HCT116 (cell line): Measurements from ENCODE around the gene ANO4.

ENCODE experiments used
- CEBPB ChIP-seq: IDR thresholded peaks from 2 replicates; pipeline ENCODE4 v1.6.1; 2012; ENCODE audit warnings: low read depth
- EZH2 ChIP-seq: fragments of 200-600 bp; sonication (generic); IDR thresholded peaks from 2 replicates; pipeline ENCODE4 v1.6.1; 2017; ENCODE audit warnings: antibody characterized with exemption, mixed run types
- JUND ChIP-seq: IDR thresholded peaks from 2 replicates; pipeline ENCODE4 v1.6.1; 2012
- POLR2A ChIP-seq: IDR thresholded peaks from 2 replicates; pipeline ENCODE4 v1.7.0; 2011; ENCODE audit warnings: borderline replicate concordance; ENCODE audit not compliant: insufficient read depth, insufficient read length; ENCODE audit errors: extremely low read depth
- POLR2AphosphoS5 ChIP-seq: IDR thresholded peaks from 2 replicates; pipeline ENCODE4 v1.6.1; 2011; ENCODE audit warnings: mild to moderate bottlenecking, low read depth, low read length, moderate library complexity
- RAD21 ChIP-seq: IDR thresholded peaks from 2 replicates; pipeline ENCODE4 v1.6.1; 2012; ENCODE audit warnings: low read depth, mild to moderate bottlenecking
- SIN3A ChIP-seq: IDR thresholded peaks from 2 replicates; pipeline ENCODE4 v1.6.1; 2012; ENCODE audit warnings: low read depth
- ZNF274 ChIP-seq: fragments of 200-500 bp; sonication (Bioruptor generic); IDR thresholded peaks from 2 replicates; pipeline ENCODE4 v1.6.1; 2014; ENCODE audit warnings: mild to moderate bottlenecking, low read depth, low read length, inconsistent platforms
- TF ChIP-seq, protein P1 (sequence below): IDR thresholded peaks from 2 replicates; pipeline ENCODE4 v1.6.1; 2011; ENCODE audit warnings: mild to moderate bottlenecking, low read length, moderate library complexity; ENCODE audit not compliant: insufficient replicate concordance; ENCODE audit errors: extremely low read depth
- TF ChIP-seq, protein P2 (sequence below), 3 experiments: fragments of 200-600 bp in 1 of 3; sonication (generic) in 1 of 3; IDR thresholded peaks in 2 of 3; conservative IDR thresholded peaks in 1 of 3; 2 replicates each; pipeline ENCODE4 v1.5.1; 2012 to 2017; ENCODE audit warnings: low read depth in 2 of 3, low read length in 2 of 3, antibody characterized with exemption in 1 of 3, borderline replicate concordance in 1 of 3, control low read depth in 1 of 3, mild to moderate bottlenecking in 1 of 3, mixed read lengths in 1 of 3, mixed run types in 1 of 3, moderate library complexity in 1 of 3; ENCODE audit not compliant: insufficient read depth in 1 of 3
- TF ChIP-seq, protein P3 (sequence below): IDR thresholded peaks from 2 replicates; pipeline ENCODE4 v1.6.1; 2012
- TF ChIP-seq, protein P4 (sequence below): IDR thresholded peaks from 2 replicates; pipeline ENCODE4 v1.6.1; 2012; ENCODE audit warnings: low read depth

DNA sequence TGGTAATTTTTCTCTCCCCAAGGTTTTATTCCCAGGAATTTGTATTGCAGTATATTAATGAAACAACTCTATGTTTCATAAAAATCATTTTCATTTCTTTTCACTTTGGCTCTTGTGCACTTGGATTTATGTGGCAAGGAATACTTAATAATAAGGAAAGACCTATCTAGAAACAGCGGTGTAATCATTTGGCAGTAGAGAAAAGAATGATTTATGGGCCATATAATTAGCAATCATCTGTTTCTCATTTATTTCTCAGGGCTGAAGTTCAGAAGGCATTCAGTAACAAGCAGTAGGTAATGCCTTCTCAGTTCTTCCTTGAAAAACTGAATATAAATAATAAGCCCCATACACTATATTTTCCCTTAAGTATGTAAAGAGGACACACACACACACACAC, 172.6 kb downstream of the ANO4 start:
- TF ChIP-seq POLR2A (no peak), RAD21 (no peak), ZNF274 (no peak), POLR2AphosphoS5 (no peak), EZH2 (no peak), SIN3A (no peak), JUND (no peak), CEBPB (no peak)
- TF ChIP-seq, protein P1, sequence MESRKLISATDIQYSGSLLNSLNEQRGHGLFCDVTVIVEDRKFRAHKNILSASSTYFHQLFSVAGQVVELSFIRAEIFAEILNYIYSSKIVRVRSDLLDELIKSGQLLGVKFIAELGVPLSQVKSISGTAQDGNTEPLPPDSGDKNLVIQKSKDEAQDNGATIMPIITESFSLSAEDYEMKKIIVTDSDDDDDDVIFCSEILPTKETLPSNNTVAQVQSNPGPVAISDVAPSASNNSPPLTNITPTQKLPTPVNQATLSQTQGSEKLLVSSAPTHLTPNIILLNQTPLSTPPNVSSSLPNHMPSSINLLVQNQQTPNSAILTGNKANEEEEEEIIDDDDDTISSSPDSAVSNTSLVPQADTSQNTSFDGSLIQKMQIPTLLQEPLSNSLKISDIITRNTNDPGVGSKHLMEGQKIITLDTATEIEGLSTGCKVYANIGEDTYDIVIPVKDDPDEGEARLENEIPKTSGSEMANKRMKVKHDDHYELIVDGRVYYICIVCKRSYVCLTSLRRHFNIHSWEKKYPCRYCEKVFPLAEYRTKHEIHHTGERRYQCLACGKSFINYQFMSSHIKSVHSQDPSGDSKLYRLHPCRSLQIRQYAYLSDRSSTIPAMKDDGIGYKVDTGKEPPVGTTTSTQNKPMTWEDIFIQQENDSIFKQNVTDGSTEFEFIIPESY: no peak
- TF ChIP-seq, protein P2, sequence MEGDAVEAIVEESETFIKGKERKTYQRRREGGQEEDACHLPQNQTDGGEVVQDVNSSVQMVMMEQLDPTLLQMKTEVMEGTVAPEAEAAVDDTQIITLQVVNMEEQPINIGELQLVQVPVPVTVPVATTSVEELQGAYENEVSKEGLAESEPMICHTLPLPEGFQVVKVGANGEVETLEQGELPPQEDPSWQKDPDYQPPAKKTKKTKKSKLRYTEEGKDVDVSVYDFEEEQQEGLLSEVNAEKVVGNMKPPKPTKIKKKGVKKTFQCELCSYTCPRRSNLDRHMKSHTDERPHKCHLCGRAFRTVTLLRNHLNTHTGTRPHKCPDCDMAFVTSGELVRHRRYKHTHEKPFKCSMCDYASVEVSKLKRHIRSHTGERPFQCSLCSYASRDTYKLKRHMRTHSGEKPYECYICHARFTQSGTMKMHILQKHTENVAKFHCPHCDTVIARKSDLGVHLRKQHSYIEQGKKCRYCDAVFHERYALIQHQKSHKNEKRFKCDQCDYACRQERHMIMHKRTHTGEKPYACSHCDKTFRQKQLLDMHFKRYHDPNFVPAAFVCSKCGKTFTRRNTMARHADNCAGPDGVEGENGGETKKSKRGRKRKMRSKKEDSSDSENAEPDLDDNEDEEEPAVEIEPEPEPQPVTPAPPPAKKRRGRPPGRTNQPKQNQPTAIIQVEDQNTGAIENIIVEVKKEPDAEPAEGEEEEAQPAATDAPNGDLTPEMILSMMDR (IDR thresholded peaks at IDR 0.05 in 2 of 3, conservative IDR thresholded peaks at IDR 0.05 in 1 of 3; ENCODE audit: borderline replicate concordance in 1 of 3, insufficient read depth in 1 of 3, low read depth in 2 of 3, low read length in 2 of 3): no peak
- TF ChIP-seq, protein P3, sequence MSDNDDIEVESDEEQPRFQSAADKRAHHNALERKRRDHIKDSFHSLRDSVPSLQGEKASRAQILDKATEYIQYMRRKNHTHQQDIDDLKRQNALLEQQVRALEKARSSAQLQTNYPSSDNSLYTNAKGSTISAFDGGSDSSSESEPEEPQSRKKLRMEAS: no peak
- TF ChIP-seq, protein P4, sequence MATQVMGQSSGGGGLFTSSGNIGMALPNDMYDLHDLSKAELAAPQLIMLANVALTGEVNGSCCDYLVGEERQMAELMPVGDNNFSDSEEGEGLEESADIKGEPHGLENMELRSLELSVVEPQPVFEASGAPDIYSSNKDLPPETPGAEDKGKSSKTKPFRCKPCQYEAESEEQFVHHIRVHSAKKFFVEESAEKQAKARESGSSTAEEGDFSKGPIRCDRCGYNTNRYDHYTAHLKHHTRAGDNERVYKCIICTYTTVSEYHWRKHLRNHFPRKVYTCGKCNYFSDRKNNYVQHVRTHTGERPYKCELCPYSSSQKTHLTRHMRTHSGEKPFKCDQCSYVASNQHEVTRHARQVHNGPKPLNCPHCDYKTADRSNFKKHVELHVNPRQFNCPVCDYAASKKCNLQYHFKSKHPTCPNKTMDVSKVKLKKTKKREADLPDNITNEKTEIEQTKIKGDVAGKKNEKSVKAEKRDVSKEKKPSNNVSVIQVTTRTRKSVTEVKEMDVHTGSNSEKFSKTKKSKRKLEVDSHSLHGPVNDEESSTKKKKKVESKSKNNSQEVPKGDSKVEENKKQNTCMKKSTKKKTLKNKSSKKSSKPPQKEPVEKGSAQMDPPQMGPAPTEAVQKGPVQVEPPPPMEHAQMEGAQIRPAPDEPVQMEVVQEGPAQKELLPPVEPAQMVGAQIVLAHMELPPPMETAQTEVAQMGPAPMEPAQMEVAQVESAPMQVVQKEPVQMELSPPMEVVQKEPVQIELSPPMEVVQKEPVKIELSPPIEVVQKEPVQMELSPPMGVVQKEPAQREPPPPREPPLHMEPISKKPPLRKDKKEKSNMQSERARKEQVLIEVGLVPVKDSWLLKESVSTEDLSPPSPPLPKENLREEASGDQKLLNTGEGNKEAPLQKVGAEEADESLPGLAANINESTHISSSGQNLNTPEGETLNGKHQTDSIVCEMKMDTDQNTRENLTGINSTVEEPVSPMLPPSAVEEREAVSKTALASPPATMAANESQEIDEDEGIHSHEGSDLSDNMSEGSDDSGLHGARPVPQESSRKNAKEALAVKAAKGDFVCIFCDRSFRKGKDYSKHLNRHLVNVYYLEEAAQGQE: no peak
